ENCODE results near the gene CCDC134.

DNA sequence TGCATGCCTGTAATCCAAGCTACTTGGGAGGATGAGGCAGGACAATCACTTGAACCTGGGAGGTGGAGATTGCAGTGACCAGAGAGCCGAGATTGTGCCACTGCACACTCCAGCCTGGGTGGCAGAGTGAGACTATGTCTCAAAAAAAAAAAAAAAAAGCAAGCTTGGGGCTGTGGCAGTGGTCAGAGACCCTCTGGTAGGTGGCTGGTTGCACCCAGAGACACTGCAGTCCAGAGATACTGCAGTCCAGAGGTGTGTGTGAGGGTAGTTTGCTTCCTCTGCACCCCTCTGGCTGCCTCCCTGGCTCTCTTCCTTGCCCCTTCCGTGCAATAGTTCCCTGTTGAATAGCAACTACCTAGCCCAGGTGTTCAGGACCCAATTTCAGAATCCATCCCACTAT lies 1.7 kb upstream of the CCDC134 start:
- TF ChIP-seq POLR2AphosphoS5 (IDR thresholded peaks at IDR 0.05) (no peak), POLR2A (IDR thresholded peaks at IDR 0.05) (no peak), EP300 (IDR thresholded peaks at IDR 0.05) (no peak)
- TF ChIP-seq, protein P1, sequence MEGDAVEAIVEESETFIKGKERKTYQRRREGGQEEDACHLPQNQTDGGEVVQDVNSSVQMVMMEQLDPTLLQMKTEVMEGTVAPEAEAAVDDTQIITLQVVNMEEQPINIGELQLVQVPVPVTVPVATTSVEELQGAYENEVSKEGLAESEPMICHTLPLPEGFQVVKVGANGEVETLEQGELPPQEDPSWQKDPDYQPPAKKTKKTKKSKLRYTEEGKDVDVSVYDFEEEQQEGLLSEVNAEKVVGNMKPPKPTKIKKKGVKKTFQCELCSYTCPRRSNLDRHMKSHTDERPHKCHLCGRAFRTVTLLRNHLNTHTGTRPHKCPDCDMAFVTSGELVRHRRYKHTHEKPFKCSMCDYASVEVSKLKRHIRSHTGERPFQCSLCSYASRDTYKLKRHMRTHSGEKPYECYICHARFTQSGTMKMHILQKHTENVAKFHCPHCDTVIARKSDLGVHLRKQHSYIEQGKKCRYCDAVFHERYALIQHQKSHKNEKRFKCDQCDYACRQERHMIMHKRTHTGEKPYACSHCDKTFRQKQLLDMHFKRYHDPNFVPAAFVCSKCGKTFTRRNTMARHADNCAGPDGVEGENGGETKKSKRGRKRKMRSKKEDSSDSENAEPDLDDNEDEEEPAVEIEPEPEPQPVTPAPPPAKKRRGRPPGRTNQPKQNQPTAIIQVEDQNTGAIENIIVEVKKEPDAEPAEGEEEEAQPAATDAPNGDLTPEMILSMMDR (IDR thresholded peaks at IDR 0.05): no peak

Measured in suprapubic skin (tissue), 4 donors.